SK-N-SH treated with all-trans-retinoic acid at 6 μM for 48 hours (cell line): Measurements from ENCODE around the gene HS6ST2.

ENCODE experiments used
- ATAC-seq: fragments of 200-7000 bp; cut with Tn5 transposase; 3 replicates; pipeline ENCODE4 v1.9.1; 2020; ENCODE audit warnings: mild to moderate bottlenecking, moderate library complexity
- ARNTL ChIP-seq: fragments of 450-650 bp; formaldehyde crosslinking; IDR thresholded peaks from 2 replicates; pipeline ENCODE4 v1.5.0; 2020; ENCODE audit warnings: low read depth, mild to moderate bottlenecking, moderate library complexity, borderline replicate concordance
- BACH2 ChIP-seq: fragments of 250-450 bp; sonication (Bioruptor Pico); IDR thresholded peaks from 2 replicates; pipeline ENCODE4 v1.9.0; 2021; ENCODE audit warnings: mild to moderate bottlenecking, borderline replicate concordance
- CSDC2 ChIP-seq: fragments of 250-450 bp; sonication (Bioruptor Pico); IDR thresholded peaks from 2 replicates; pipeline ENCODE4 v1.5.0; 2020; ENCODE audit warnings: mild to moderate bottlenecking, moderate library complexity
- ESRRG ChIP-seq: fragments of 250-450 bp; sonication (Bioruptor Pico); IDR thresholded peaks from 2 replicates; pipeline ENCODE4 v1.6.1; 2021; ENCODE audit warnings: mild to moderate bottlenecking
- GLIS3 ChIP-seq: fragments of 250-450 bp; sonication (Bioruptor Pico); IDR thresholded peaks from 2 replicates; pipeline ENCODE4 v1.5.0; 2020; ENCODE audit warnings: mild to moderate bottlenecking, moderate library complexity
- ISL1 ChIP-seq: fragments of 250-450 bp; sonication (Bioruptor Pico); IDR thresholded peaks from 2 replicates; pipeline ENCODE4 v2.1.2; 2022; ENCODE audit warnings: mild to moderate bottlenecking, moderate library complexity
- OSR1 ChIP-seq: fragments of 250-450 bp; sonication (Bioruptor Pico); IDR thresholded peaks from 2 replicates; pipeline ENCODE4 v1.8.0; 2022; ENCODE audit warnings: moderate library complexity, mild to moderate bottlenecking, inconsistent platforms
- PATZ1 ChIP-seq: fragments of 250-450 bp; sonication (Bioruptor Pico); IDR thresholded peaks from 2 replicates; pipeline ENCODE4 v1.8.0; 2020; ENCODE audit warnings: mild to moderate bottlenecking, moderate library complexity, borderline replicate concordance
- PPARA ChIP-seq: fragments of 250-450 bp; sonication (Bioruptor Pico); IDR thresholded peaks from 2 replicates; pipeline ENCODE4 v1.5.0; 2020; ENCODE audit warnings: mild to moderate bottlenecking, borderline replicate concordance
- RARB ChIP-seq: fragments of 250-450 bp; sonication (Bioruptor Pico); IDR thresholded peaks from 2 replicates; pipeline ENCODE4 v1.8.0; 2021; ENCODE audit warnings: mild to moderate bottlenecking, moderate library complexity
- SNAI2 ChIP-seq: fragments of 250-450 bp; sonication (Bioruptor Pico); IDR thresholded peaks from 2 replicates; pipeline ENCODE4 v1.5.0; 2020; ENCODE audit warnings: mild to moderate bottlenecking, moderate library complexity
- TCF4 ChIP-seq: fragments of 250-450 bp; sonication (Bioruptor Pico); IDR thresholded peaks from 2 replicates; pipeline ENCODE4 v1.8.0; 2021; ENCODE audit warnings: mild to moderate bottlenecking, moderate library complexity, borderline replicate concordance
- TOX ChIP-seq: fragments of 250-450 bp; sonication (Bioruptor Pico); IDR thresholded peaks from 2 replicates; pipeline ENCODE4 v1.8.0; 2021; ENCODE audit warnings: mild to moderate bottlenecking, moderate library complexity, borderline replicate concordance
- TSHZ2 ChIP-seq: fragments of 250-450 bp; sonication (Bioruptor Pico); IDR thresholded peaks from 2 replicates; pipeline ENCODE4 v1.5.0; 2020; ENCODE audit warnings: mild to moderate bottlenecking, moderate library complexity
- ZC3H10 ChIP-seq: fragments of 250-450 bp; sonication (Bioruptor Pico); IDR thresholded peaks from 2 replicates; pipeline ENCODE4 v1.5.1; 2021; ENCODE audit warnings: mild to moderate bottlenecking, moderate library complexity
- ZFP3 ChIP-seq: fragments of 250-450 bp; sonication (Bioruptor Pico); IDR thresholded peaks from 2 replicates; pipeline ENCODE4 v1.5.0; 2020; ENCODE audit warnings: mild to moderate bottlenecking, moderate library complexity
- ZFP30 ChIP-seq: fragments of 450-650 bp; formaldehyde crosslinking; IDR thresholded peaks from 2 replicates; pipeline ENCODE4 v1.5.0; 2022; ENCODE audit warnings: mild to moderate bottlenecking, moderate library complexity
- ZNF70 ChIP-seq: fragments of 450-650 bp; formaldehyde crosslinking; IDR thresholded peaks from 2 replicates; pipeline ENCODE4 v1.5.0; 2020; ENCODE audit warnings: mild to moderate bottlenecking, moderate library complexity
- ZNF8 ChIP-seq: fragments of 450-650 bp; formaldehyde crosslinking; IDR thresholded peaks from 2 replicates; pipeline ENCODE4 v1.5.0; 2020; ENCODE audit warnings: mild to moderate bottlenecking, moderate library complexity
- TF ChIP-seq, protein P1 (sequence below): fragments of 250-450 bp; sonication (Bioruptor Pico); IDR thresholded peaks from 2 replicates; pipeline ENCODE4 v1.8.0; 2021; ENCODE audit warnings: low read depth, mild to moderate bottlenecking, moderate library complexity, borderline replicate concordance

Gene HS6ST2

DNA sequence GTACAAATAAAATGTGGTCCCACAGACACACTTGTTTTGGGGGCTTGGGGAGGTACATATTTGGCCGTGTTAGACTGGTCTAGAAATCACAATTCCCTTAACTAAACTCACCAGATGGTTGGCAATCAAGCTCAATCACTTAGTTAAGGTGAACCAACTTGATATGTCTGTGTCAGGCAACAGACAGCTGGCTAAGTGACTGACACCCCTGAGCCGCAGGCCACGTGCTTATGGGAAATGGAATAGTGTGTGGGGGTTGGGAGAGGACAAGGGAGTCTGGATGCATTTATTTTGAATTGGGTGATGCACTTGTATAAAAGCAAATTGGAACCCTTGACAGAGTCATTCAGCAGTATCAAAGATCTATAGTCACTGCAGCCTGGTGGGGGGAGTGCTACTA is 209.0 kb downstream of the HS6ST2 start:
- TF ChIP-seq SNAI2 (CRISPR knock-in tag) (no peak), ZFP30 (CRISPR knock-in tag) (no peak), ISL1 (CRISPR knock-in tag) (no peak), PATZ1 (no peak), ZNF8 (no peak), TOX (CRISPR knock-in tag) (no peak), PPARA (CRISPR knock-in tag) (no peak)
- ATAC-seq: no peak

DNA sequence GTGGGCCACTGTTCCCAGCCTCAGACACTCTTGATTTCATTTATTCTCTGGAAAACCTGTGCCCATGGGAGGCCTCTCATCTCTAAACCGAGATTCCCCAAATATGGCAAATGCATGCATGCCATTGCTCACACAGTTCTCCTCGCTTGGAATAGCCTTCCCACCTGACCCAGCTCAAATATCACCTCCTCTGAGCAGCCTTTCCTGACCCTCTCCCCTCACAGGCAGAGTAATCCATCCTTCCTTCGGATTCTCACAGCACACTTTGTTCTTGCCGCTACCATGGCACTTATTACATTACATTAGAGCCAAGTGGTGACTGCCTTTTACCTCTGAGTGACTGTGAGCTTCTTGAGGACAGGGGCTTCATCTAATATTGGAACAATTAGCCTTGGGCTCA is 209.5 kb downstream of the HS6ST2 start:
- no peak for TF ChIP-seq PATZ1
- no peak for TF ChIP-seq ZC3H10
- TF ChIP-seq ISL1 (CRISPR knock-in tag): no peak
- TF ChIP-seq, protein P1, sequence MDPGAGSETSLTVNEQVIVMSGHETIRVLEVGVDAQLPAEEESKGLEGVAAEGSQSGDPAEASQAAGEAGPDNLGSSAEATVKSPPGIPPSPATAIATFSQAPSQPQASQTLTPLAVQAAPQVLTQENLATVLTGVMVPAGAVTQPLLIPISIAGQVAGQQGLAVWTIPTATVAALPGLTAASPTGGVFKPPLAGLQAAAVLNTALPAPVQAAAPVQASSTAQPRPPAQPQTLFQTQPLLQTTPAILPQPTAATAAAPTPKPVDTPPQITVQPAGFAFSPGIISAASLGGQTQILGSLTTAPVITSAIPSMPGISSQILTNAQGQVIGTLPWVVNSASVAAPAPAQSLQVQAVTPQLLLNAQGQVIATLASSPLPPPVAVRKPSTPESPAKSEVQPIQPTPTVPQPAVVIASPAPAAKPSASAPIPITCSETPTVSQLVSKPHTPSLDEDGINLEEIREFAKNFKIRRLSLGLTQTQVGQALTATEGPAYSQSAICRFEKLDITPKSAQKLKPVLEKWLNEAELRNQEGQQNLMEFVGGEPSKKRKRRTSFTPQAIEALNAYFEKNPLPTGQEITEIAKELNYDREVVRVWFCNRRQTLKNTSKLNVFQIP (CRISPR knock-in tag): no peak
- no peak for TF ChIP-seq ARNTL (CRISPR knock-in tag)
- no peak for TF ChIP-seq ESRRG (CRISPR knock-in tag)
- ATAC-seq: no peak

DNA sequence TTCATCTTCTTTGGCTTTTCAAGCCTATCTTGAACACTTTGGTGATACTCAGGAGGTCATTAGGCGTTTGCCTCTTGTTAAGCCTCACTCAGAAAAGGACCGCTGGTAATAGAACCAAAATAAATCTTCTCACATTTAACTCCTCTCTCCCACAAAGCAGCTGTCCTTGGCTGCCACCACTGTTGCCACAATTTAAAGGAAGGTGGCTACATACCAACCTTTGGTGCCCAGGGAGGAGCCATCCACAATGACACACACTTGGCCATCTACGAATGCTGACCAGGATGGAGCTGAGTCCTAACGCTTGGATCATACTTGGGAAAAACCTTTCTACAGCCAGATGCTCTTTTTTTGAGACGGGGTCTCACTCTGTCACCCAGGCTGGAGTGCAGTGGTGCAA is 210.2 kb downstream of the HS6ST2 start:
- TF ChIP-seq TOX (CRISPR knock-in tag): no peak
- no peak for ATAC-seq

GRCh38 chrX:132745593-132745992 is 212.8 kb downstream of the HS6ST2 start:
- TF ChIP-seq ZFP3 (CRISPR knock-in tag) (no peak), BACH2 (CRISPR knock-in tag) (no peak), TSHZ2 (CRISPR knock-in tag) (no peak), ZNF70 (CRISPR knock-in tag) (no peak), OSR1 (CRISPR knock-in tag) (no peak), ZC3H10 (no peak), ARNTL (CRISPR knock-in tag) (no peak), ESRRG (CRISPR knock-in tag) (no peak), TCF4 (no peak)
- ATAC-seq: no peak

DNA sequence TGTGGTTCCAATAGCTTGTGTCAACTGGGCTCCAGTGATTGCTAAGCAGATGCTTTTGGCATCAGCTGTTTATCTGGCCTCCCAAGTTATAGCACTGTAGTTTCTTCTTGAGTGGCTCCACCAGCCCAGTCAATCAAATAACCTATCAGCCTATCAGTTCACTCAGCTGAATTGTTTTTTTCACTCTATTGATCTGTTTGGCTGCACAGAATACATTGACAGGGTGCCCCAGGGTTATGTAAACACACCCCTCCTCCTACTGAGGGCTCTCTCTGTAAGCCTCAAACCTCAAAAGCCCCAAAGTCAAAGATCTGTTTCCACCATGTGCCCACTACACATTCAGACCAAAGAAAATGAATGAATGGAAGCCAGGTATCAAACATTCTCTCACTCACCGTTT is 214.0 kb downstream of the HS6ST2 start:
- TF ChIP-seq RARB (CRISPR knock-in tag): no peak
- TF ChIP-seq ZNF70 (CRISPR knock-in tag): no peak
- TF ChIP-seq, protein P1 (CRISPR knock-in tag): no peak
- no peak for TF ChIP-seq TOX (CRISPR knock-in tag)
- no peak for TF ChIP-seq OSR1 (CRISPR knock-in tag)
- TF ChIP-seq CSDC2 (CRISPR knock-in tag): no peak
- TF ChIP-seq ZNF8: no peak
- TF ChIP-seq PATZ1: no peak
- no peak for TF ChIP-seq TCF4
- no peak for TF ChIP-seq ZFP30 (CRISPR knock-in tag)
- no peak for TF ChIP-seq ZC3H10
- TF ChIP-seq GLIS3 (CRISPR knock-in tag): no peak
- TF ChIP-seq, all 23 proteins: peak for 0
- no peak for ATAC-seq
